Measurements from ENCODE around the gene GPATCH4. TPM values are rescaled to one million over a fixed set of nuclear protein-coding genes. Genes with fewer than 3 reads are reported as not detected.

Gene GPATCH4
- total RNA-seq, 1 donor = 24.2 TPM

- peak; percentile 56 for DNase-seq (ENCODE audit: low read depth)
Measured at GRCh38 chr1:156627313-156627880, 26.1 kb upstream of the GPATCH4 start.

GRCh38 chr1:156626079-156626438 is 24.8 kb upstream of the GPATCH4 start:
- TF ChIP-seq CTCF (IDR thresholded peaks at IDR 0.05; ENCODE audit: insufficient read depth, low read depth, low read length) = no peak
- H3K4me3 ChIP-seq (ENCODE audit: low read depth, low read length) = no peak overlapping the region
- DNase-seq (ENCODE audit: low read depth) = no peak

More at GRCh38 chr1:156627313-156627880, 26.1 kb upstream of the GPATCH4 start:
- no peak overlapping the region for H3K4me3 ChIP-seq (ENCODE audit: low read depth, low read length)
- peak; percentile 82 for TF ChIP-seq CTCF (IDR thresholded peaks at IDR 0.05; ENCODE audit: insufficient read depth, low read depth, low read length)

GRCh38 chr1:156625436-156626078 is 24.3 kb upstream of the GPATCH4 start:
- peak; percentile 46 for DNase-seq (ENCODE audit: low read depth)
- no peak overlapping the region for H3K4me3 ChIP-seq (ENCODE audit: low read depth, low read length)
- peak; percentile 80 for TF ChIP-seq CTCF (IDR thresholded peaks at IDR 0.05; ENCODE audit: insufficient read depth, low read depth, low read length)

GRCh38 chr1:156624814-156625435 is 23.6 kb upstream of the GPATCH4 start:
- no peak for DNase-seq (ENCODE audit: low read depth)
- H3K4me3 ChIP-seq (ENCODE audit: low read depth, low read length) = peak overlapping the region; percentile 43
- TF ChIP-seq CTCF (IDR thresholded peaks at IDR 0.05; ENCODE audit: insufficient read depth, low read depth, low read length) = no peak

- H3K4me3 ChIP-seq (ENCODE audit: low read depth, low read length) = peak overlapping the region; percentile 43
- TF ChIP-seq CTCF (IDR thresholded peaks at IDR 0.05; ENCODE audit: insufficient read depth, low read depth, low read length) = peak; percentile 35
- peak; percentile 48 for DNase-seq (ENCODE audit: low read depth)
Measured at GRCh38 chr1:156623946-156624813, 22.9 kb upstream of the GPATCH4 start.

GRCh38 chr1:156622581-156623297 is 21.5 kb upstream of the GPATCH4 start:
- TF ChIP-seq CTCF (IDR thresholded peaks at IDR 0.05; ENCODE audit: insufficient read depth, low read depth, low read length) = no peak
- no peak overlapping the region for H3K4me3 ChIP-seq (ENCODE audit: low read depth, low read length)
- DNase-seq (ENCODE audit: low read depth) = no peak

All from fibroblast of villous mesenchyme (primary cell).